CD4-positive, alpha-beta T cell treated with Interleukin-21 for 1 hour (primary cell): ENCODE measurements around the gene TJP1.

Source experiments
- DNase-seq: peaks from one replicate; pipeline ENCODE4 v3.0.0-alpha.2; 2020

TJP1 gene

DNA sequence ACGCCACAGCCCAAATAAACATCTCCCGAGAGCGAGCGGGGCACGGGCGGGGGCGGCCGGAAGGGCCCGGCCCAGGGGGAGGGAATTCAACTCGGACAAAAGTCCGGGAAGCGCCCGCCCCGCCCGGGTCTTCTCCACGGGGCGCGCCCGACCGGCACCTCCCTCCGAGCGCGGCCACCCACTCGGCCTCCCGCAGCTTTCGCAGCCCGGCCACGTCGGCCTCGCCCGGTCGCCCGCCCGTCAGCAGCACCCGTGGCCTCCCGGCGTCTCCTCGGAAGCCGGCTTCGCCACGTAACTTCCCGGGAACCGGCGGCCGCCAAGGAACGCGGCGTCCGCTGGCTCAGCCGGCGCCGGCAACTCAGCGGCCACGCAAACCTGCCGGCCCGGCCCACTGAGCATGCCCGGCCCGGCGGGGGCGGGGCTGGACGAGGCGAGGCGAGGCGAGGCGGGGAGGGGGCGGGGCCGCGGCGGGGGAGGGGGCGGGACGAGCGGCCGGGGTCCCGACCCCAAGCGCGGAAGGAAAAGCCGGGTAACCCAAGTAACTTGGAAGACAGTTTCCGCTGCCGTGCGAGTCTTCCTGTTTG is at the start of gene TJP1:
TJP1 (minus strand) TSS at position 369 of the 584 bp plus-strand sequence. CDS start 440 bp downstream, outside the sequence.
- DNase-seq = no peak

- no peak for DNase-seq
Observed at GRCh38 chr15:29871401-29871800, 49.1 kb upstream of the TJP1 start.

DNA sequence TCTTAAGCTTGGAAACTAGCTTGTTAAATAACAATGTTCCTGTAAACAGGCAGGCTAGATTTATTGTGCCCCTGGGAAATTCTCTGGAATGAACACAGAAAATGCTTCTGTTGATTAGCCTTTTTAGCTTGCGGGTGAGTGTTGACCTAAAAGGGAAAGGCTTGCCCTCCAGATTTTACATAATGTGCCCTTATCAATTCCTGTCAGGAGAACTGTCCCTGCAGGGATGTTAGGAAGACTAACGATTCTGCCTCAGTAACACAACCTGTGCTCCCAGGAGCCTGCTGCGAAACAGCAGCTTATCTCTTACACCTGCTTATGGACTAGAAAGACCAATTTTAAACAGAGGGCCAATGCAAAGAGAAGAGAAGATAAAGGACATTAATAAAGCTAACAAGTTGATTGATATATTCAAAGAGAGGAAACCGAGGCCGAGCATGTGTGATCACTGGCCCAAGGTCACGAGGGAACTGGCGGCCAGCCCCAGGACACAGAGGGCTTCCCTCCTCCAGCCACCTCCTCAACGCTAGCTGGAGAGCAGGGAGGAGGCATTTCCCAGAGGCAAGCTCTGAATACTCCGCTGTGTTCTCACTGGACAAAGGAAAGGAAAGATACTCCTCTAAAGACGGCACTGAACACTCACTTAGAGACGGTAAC is 48.4 kb upstream of the TJP1 start:
- DNase-seq = no peak

- no peak for DNase-seq
Observed at GRCh38 chr15:29867241-29868000, 45.2 kb upstream of the TJP1 start.

GRCh38 chr15:29866337-29866736 is 44.1 kb upstream of the TJP1 start:
- no peak for DNase-seq

DNA sequence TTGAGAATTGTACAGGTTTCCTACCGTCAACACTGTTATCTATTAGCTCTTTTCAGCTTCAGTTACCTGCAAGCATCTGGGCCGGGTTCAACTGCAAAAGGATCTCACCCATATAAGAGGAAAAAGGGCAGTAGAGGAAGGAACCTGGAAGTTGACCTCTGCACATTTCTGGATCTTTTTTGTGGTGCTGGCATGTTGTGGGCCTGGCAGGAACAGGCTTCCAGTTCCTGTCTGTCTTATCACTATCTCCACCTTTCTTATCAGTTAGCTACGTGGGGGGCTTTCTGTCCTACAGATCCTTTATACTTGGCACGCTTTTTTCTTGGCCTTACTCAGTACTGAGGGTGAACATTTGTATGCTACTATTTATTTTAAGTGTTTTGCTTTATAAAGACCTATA is 42.2 kb upstream of the TJP1 start:
- no peak for DNase-seq

DNA sequence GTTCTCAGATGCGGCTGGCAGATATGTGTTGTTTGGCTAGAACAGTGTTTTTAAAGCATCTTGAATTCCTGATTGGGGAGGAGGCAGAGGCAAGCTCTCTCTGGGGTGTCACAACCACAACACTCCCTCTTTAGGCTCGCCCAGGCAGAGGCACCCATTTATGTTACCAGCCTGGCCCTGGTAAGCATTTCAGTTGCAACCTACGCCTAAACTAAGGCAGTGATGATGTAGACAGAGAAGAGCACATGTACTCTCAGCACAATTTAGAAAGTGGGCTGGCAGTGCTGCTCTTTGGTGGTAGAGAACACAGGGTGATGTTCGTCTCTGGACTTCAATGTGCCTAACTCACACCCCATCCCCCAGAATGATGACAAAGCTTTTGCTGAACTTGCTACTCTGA is 41.2 kb upstream of the TJP1 start:
- DNase-seq = no peak

DNA sequence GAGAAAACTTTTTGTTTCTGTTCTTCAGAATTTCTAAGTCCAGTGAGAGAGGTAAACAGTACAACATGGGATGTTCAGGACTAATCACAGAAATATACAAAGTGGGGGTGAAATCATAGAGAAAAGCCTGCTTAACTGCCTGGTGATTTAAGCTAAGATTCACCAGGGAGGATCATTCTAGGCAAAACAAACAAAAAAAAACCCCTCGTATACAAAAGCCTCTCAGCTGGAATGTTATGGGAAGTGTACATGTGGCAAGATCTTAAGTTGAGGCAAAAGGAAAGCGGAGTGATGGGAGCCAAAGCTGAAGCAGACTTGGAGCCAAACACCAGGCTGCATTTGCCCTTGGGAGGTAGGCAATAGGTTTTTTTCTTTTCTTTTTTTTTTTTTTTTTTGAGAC is 40.0 kb upstream of the TJP1 start:
- DNase-seq = no peak

DNA sequence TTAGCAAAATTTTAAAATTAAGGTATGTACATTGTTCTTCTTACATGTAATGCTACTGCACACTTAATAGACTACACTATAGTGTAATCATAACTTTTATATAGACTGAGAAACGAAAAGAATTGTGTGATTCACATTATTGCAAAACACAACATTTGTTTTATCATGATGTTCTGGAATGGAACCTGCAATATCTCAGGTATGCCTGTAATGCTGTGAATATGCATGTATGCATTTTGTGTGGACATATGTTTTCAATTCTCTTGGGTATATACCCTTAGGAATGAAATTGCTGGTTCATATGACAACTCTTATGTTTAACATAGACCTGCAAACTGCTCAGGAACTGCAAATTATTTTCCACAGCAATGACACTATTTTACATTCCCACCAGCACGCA is 38.6 kb upstream of the TJP1 start:
- no peak for DNase-seq

- DNase-seq = no peak
Observed at GRCh38 chr15:29859973-29860715, 37.9 kb upstream of the TJP1 start.

DNA sequence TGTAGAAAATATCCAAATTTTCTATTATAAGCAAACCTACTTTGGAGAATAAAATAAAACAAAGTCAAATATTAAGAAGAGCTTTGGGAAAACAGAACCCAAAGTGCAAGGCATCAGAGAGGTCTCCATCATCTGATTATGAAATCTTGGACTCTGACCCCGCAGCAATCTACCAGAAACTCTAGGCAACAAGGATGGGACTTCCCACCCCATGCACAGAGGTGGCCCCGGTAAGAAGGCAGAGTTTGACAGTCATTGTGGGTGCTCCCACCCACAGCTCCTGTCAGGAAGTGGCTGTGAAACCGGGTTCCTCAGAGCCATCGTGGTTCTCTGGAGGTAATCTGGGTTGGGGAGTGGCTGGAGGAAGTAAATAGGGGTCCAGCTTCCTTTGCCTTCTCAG is 37.0 kb upstream of the TJP1 start:
- DNase-seq = no peak

DNA sequence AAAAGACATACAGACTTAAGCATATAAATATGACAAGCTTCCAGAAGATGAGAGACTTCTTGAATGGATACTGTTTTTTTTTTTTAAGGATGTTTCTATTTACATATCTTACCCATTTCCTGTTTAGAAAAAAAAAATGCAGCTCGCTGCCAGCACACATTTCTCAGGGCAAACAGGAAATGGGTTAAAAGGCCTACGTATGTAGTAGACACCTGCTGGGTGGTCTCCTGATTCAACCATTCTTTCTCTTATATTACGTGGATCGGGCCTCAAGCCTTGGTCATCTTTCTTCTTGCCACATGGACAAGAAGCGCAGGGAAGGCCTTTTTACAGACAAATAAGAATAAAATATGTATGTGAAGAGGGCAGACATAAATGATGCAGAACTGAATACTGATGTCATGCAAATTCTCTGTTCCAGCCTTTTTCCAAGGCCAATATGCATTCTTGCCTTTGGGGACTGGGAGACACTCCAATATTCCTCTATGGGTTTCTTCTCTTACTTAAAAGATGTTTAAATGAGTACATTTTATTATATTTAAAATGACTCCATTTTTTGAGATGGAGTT is 35.0 kb upstream of the TJP1 start:
- DNase-seq = no peak

- no peak for DNase-seq
Observed at GRCh38 chr15:29854413-29854812, 32.1 kb upstream of the TJP1 start.

DNA sequence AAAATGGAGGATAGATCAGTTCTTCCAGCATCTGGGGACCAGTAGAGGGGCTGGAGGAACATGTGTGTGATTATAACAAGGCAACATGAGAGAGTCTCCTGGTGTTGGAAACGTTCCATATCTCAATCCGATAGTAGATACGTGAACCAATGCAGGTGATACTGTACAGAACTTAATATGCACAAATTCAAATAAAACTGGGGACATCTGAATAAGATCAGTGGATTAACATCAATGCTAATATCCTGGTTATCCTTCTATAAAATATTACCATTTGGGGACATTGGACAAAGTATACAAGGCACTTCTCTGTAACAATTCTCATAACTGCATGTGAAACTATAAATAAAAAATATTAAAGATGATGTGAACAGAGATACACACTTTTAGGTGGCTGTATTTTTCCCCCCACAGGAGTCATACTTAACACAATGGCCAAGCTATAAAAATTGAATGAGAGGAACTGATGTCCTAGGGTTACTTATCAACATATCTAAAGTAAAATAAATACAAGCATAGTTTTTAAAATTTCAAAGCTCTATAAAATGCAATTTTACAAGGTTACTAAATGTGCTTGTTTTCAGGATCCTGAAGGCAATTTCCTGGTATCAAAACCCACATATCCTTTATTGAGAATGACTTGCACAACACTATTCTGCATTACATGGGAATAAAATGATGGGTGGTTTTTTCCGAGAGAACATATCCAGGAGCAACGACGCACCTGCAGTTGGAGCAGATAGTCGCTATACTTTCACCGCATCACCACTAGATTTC is 31.1 kb upstream of the TJP1 start:
- no peak for DNase-seq

GRCh38 chr15:29852201-29852600 is 29.9 kb upstream of the TJP1 start:
- DNase-seq = no peak

- no peak for DNase-seq
Observed at GRCh38 chr15:29849716-29850115, 27.4 kb upstream of the TJP1 start.

- DNase-seq = no peak
Observed at GRCh38 chr15:29849218-29849617, 26.9 kb upstream of the TJP1 start.

DNA sequence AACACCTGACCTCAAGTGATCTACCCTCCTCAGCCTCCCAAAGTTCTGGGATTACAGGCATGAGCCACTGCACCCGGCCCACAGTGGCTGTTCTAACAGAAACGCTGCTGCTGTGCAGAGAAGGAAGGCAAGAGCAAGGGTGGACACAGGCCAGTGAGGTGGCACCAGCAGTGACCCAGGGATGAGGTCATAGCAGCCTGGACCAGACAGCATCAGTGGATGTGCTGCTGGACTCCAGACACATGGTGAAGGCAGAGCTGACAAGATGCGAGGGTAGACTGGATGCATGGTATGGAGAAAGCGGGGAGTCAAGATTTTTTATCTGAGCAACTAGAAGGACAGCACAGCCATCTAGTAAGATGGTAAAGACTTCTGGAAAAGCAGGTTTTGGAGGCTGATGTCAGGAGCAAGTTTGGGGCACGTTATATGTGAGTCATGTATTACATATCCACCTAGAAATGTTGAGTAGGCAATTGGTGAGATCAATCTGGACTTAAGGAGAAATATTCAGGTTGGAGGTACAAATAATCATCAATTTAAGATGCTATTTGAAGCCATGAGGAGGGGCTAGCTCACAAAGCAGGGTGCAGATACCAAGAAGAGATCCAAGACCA is 22.1 kb upstream of the TJP1 start:
- no peak for DNase-seq

- DNase-seq = no peak
Observed at GRCh38 chr15:29842290-29842689, 20.0 kb upstream of the TJP1 start.

- DNase-seq = no peak
Observed at GRCh38 chr15:29840926-29841325, 18.7 kb upstream of the TJP1 start.

GRCh38 chr15:29840054-29840453 is 17.8 kb upstream of the TJP1 start:
- no peak for DNase-seq
